ENCODE data around the gene ARHGAP24.

The ARHGAP24 gene

DNA sequence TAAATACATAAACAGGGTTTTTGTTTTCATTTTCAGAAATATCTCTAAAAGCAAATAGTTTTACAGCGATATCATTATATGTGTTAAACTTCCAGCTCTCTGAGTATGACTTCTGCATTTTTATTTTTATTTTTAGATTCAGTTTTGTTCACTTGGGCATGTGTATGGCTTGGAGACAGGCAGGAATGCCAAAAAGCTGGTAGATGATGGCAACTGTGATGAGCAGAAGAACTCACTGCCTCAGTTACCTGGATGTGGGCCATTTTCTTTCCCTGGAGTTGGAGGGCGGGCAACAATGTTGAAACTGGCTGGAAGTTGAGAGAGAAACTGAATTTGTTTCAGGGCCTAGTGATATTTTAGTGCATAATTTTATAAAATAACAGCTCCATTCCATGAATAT lies 266.4 kb downstream of the ARHGAP24 start:
- no peak for DNase-seq (ENCODE audit: low read depth)

DNA sequence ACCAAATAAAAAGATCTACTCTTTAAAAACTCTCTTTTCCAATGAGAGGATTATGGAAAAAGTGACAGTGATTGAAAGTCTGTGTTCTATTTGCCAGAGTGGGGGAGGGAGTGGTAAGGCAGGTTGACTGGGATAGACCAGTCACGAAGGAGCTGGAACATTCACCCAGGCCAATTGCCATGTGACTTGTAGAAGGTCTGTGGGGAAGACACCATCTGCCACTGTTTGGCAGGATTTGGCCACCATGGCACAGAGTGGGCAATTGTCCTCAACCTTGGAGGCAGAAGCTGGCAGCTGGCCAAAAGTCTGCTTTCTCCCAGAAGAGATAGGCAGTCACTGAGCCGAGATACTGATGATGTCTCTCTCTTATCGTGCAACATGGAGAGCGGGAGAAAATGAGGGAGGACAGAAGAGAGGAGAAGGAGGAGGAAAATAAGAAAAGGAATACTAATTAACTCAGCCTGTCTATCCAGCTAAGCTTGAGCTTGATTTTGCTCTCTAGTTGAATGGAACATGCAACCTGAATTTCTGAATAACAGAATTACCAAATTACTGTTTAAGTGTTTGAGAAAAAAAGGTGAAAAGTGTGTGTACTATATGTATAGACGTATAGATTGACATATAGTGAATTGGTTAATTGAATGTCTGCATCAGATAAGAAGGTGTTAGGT lies 267.1 kb downstream of the ARHGAP24 start:
- no peak for DNase-seq (ENCODE audit: low read depth)

DNA sequence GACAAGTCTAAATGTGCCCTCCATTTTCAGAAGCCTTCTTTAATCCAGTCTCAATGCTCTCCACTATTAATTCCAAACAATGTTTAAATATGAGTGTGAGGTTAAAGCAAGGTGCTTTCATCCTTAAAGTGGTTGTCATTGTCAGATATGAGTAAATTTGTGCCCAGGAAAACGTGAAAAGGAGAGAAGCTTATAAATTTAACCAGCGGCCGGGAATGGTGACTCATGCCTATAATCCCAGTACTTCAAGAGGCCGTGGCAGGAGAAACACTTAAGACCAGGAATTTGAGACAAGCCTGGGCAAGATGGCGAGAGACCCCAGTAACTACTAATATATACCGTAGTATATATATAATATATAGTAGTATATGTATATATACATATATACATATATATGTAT lies 270.0 kb downstream of the ARHGAP24 start:
- DNase-seq (ENCODE audit: low read depth) = no peak

DNA sequence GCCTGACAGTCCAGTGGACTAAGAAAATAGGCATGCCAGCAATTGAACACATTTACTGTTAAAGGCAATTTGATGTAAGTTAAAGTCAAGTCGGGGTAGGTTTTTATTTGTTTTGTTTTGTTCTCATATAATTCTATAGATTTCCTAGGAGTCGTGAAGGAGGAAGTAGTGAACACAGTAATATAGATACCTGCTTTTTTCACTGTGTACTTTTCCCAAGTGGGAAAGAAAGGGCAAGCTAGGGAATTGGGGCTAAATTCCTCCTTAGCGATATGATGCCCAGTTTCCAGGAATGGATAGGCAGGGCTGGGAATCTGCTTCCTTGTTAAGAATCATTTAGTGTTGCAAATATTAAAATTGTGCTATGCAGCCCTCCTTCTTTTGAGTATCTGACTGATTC lies 271.0 kb downstream of the ARHGAP24 start:
- no peak for DNase-seq (ENCODE audit: low read depth)

DNA sequence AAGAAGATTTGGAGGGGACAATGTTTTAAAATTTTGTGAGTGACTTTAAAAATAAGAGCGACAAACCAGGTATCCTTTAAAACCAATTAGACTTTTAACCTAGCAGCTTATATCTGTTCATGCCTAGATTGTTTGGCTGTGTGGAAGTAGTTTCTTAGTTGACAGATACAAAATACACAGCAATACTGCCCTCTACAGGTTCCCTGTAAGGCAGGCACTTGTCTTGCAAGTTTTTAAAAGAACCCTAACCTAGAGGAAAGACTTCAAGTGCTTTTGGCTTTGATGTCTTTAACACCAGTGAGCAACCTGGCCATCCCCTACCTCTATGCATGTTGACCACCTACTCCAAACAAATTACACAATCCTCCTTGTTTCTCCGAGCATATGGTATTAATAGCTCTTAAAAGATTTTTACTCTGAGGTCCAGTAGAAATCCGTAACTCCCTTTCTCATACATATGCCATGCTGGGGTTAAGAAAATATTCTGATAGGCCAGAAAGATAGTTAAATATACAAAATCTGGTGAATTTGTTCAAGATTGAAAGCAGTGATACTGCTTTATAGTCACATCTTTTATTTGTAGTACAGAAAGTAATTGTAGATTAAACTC lies 273.0 kb downstream of the ARHGAP24 start:
- no peak for DNase-seq (ENCODE audit: low read depth)

DNA sequence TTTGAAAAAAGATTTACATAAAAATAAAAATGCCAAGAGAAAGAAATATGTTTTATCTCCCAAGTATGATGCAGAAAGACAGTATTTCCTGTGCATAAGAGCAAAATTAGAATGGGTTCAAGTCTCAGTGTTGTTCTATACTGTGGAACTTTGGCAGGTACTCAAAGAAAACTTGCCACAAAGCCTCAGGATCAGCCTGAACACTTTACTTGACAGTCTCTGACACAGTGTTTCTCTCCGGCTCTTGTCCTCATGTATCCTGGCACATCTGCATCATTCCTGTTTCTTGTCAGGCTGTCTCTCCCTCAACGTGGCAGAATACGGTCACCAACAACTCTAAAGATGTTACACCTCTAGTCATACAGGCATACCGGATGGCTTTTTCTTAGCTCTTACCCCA lies 273.7 kb downstream of the ARHGAP24 start:
- DNase-seq (ENCODE audit: low read depth) = no peak

DNA sequence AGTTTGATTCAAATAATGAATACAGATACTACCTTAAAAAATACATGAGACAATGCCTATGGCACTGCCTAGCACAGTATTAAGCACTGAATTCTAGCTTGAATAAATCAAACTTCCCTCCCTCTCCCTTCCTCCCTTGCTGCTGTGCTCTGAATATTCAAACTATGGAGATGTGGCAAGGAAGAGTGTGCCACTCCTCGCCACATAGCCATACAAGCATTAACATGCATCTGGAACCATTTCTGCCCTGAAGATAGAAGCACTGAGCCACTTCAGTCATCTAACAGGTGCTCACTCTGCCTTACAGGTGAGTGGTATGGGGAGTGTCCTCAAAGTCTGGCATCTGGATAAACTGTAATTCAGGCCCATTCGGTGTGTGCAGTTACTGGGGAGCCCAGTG lies 276.9 kb downstream of the ARHGAP24 start:
- no peak for DNase-seq (ENCODE audit: low read depth)

DNA sequence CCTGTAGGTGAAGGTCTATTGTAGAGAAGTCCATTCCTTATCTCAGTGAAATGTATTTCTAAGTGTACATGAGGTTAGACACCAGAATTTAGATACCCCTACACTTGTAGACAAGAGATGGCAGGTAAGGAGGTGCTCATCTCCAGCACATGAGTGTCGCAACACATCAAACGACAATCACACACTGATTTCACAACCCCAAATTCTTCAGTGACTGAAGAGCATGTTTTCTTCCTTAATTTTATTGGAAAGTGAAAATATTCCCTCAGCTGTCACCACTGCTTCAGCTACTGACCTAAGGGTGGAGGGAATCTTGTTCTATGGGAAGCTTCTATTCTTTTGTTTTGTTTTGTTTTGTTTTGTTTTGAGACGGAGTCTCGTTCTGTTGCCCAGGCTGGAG lies 280.3 kb downstream of the ARHGAP24 start:
- DNase-seq (ENCODE audit: low read depth) = no peak

DNA sequence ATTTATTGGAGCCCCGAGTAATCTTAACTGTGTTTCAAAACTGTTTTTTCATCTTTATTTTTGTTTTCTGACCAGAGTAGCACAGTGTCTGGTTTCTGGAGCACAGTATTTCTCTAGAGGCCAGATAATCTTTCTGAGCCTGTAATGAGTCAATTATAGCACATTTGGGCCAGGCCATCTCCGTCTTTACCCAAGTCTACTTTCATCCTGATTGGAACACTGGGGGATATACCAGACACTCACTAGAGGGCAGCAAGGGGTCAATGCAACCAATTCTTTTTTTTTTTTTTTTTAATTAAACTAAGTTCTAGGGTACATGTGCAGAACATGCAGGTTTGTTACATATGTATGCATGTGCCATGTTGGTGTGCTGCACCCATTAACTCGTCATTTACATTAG lies 282.0 kb downstream of the ARHGAP24 start:
- no peak for DNase-seq (ENCODE audit: low read depth)

DNA sequence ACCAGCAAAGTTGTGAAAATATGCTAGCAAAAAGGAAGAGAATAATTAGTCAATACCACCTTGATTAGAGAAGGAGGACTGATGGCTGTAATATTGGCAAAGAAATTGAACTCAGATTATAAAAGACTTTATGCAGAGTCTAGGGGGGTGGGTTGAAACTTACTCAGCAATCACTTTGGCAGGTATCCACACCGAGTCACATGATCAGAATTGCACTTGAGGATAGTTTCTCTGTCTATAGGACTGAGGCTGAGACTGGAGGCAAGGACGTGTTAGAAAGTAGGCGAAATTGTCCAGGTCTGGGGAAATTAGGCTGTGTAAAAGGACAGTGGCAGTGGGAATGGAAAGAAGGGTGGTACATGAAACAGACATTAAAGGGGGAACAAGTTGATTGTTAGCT lies 284.4 kb downstream of the ARHGAP24 start:
- DNase-seq (ENCODE audit: low read depth) = no peak

DNA sequence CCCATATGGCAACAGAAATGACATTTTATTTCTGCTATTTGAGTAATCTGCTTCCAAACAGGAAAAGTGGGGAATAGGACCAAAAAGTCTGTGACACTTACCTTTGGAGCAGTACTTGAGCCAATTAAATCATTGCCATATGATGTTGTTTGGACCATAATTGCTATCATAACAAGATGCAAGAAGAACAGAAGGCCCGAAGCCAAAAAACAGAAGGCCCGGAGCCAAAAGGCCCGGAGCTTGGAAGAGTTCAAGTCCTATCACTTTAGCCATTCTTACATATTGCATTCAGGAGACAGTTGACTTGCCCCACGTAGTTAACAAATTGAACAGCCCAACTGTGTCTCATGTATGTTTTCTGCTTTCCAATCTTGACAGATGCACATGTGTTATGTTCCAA lies 285.6 kb downstream of the ARHGAP24 start:
- no peak for DNase-seq (ENCODE audit: low read depth)

DNA sequence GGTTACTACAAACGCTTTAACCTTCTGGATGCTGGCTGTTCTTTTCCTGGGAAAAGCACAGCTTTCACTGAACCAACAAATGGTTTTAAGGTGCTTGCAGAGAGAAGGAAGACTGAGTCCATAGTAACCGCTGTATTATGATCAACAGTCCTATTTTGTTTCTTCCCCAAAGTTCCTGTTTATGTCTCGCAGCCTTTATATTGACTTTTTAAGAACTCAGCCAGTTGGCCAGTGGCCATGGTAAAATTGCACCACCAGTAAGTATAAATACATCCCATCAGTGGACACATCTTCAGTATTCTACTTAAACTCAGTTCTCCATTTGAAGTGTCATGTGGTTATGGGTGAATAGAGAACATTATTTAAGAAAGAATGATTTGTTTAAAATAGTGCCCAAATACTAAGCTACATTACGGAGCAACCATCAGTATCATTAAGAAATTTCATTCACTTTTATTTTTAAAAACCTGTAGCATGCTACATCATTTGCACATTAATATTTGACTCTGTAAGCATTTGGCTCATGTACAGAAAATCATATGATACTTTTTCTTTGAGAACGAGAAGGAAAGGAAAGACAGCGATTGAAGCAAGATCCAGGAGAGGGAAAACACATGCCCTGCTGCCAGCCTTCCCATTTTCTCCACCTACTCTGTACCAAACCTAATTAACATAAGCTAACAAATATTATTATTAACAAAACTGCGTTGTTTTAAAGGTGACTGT lies 287.0 kb downstream of the ARHGAP24 start:
- DNase-seq (ENCODE audit: low read depth) = no peak

DNA sequence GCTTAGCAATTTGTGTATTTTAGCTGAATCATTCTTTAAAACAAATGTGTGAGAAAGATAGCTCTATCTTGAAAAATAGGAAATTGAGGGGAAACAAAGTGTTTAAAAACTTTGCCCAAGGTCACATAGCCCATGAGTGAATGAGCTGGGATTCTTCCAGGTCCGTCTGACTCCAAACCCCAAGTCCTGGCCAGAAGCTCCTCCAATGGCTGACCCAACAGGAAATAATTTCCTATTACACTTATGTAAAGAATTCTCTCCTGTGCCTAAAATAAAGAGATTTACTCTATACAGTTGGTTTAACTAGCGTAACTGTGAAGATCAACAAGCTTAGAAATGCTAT lies 287.6 kb downstream of the ARHGAP24 start:
- DNase-seq (ENCODE audit: low read depth) = no peak

DNA sequence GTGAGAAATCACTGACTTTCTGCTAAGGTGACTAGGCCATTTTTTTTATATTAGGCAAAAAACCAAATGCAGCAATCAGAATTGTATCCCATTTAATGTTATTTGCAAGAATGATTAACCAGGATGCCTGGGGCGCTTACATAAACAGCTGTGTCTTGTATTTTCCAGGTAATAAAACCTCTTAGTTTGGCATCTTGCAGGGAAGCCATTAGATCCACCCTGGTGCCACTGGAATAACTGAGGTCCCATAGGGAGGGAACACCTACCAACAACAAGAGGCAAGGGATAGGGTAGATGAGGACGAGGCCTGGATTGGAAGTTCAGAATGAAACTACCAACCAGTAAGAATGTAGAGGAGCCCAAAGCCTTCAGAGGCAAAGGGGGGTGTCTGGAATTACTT lies 288.3 kb downstream of the ARHGAP24 start:
- no peak for DNase-seq (ENCODE audit: low read depth)

DNA sequence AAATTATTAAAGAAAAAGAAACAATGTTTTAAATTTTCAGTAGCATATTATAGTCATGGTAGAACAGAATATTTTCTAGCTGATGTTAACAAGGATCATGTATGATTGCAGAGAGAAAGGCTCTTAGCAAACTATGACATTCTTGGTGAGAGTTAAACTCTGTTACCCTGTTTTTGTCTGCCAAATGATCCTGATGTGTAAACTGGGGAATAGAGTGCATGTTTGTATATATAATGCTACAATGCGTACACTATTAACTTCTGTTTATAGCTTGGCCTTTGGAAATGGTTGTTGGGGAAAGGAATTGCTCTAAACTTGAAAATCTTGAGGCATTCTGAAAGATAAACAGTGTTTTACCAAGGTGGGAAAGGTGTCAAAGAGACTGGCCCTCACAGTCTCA lies 292.7 kb downstream of the ARHGAP24 start:
- no peak for DNase-seq (ENCODE audit: low read depth)

DNA sequence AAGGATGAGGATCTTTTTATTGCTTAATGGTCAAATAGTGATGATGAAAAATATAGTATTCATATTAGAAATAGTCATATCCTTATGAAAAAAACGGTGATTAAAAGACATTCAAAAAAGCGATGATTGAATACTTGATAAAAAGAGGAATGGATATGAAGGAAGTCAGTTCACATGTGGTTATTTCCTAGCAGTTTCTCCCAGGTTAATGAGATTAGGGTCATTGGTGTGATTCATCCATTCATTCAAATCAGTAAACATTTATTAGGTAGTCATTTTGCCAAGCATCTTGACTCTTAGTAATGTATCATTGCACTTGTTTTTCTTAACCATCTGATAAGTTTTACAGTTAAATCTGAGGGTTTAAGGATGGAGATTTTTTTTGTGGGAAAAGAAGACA lies 294.1 kb downstream of the ARHGAP24 start:
- no peak for DNase-seq (ENCODE audit: low read depth)

DNA sequence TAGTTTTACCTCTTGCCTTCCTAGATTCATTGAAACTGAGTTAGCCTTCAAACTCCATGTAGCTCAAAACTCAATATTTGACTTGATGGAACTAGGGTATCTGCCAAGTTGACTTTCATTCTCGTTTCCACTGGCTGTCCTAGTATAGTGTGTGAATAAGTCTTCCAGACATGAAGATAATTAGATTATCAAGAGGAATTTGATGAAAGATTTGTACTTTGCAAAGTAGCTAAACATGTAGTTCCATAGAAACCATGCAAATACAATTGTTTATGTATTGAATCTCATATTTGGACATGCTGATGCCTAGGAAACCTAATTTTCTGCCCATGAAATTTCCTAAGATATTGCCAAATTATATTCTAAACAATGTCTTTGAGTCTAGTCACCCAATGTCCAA lies 297.5 kb downstream of the ARHGAP24 start:
- no peak for DNase-seq (ENCODE audit: low read depth)

DNA sequence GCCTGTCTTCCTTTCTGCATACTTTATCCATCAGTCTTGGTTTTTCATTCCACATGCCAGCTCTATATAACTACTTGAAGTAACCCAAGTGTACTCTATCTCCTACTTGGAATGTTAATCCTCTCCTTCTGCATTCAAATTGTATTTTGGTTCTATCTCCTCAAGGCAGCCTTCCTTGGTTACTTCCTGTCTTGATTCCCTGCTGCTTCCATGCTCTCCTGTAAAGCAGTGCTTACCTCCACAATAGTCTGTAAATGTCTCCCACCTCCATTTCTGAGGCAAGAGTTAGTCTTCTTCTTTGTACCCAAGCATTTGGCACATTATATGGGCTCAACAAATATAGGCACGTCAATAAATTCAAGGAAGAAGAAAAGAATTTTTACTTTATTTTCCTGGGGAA lies 298.4 kb downstream of the ARHGAP24 start:
- no peak for DNase-seq (ENCODE audit: low read depth)

DNA sequence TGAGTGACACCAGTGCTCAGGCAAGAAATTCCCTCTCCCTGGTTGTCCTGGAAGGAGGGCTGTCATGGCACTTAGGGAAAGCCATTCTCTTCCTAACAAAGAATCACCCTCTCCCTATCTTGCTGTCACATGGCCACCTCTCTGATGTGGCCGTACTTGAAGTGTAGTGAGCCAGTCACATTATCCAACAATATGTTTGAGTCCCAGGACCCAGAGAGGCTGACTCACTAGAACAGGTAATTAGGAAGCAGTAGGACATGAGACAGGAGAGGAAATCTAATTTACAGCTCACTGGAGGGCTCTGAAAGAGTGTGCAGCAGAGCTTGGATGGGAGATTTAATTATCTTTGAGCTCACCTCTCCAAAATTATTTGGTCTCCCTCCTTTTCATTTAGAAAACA lies 299.1 kb downstream of the ARHGAP24 start:
- no peak for DNase-seq (ENCODE audit: low read depth)

DNA sequence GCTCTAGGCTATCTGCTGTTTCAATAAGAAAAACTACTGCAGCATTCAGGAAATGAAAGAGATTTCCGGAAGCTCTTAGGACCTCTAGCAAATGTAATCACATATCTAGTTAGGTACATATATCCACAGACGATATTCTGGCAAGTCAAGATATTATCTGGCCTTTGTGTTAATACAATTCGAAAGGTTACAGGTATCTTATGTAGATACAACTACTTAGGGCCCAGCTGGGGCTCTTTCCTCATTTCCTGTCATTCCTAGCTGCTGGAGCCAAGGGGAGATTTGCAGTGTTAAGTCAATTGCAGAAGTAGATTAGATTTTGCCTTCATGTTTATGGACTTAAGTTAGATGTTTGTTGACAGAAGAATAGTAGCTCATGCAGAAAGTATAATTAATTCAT lies 299.5 kb downstream of the ARHGAP24 start:
- no peak for DNase-seq (ENCODE audit: low read depth)

DNA sequence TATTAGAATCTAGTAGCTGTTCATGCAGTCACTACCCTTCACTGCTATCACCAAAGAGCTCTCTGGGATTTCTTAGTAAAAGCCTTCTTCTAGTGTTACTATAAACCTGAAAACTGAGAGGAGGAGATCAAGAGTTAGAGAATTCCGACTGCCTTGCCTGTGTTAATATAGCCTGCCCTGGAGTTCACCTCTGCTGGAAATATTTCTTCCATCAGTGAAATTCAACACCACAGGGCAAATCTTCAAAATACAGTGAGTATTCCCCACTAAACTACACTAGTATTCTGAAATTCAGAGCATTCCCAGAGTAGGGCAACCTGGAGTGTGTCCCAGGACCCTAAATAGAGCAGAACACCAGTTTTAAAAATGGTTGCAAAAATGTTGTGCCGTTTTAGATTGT lies 301.1 kb downstream of the ARHGAP24 start:
- DNase-seq (ENCODE audit: low read depth) = no peak

DNA sequence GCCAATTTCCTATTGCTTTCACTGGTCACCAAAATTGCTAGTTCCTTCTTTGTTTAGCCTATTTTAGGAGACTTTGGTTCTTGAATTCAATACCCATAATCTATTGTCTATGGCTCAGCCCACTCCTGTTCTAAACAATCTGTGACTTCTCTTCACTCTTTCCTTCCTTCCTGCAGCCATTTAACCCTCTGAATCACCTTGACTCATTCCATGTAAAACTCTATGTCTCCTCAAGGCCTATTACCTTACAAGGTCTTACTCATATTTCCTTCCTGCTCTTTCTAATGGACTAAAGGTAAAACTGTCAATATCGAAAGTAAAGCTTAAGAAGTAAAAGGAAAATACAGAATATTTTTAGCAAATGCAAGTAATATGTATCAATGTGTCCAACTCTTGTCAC lies 301.6 kb downstream of the ARHGAP24 start:
- no peak for DNase-seq (ENCODE audit: low read depth)

DNA sequence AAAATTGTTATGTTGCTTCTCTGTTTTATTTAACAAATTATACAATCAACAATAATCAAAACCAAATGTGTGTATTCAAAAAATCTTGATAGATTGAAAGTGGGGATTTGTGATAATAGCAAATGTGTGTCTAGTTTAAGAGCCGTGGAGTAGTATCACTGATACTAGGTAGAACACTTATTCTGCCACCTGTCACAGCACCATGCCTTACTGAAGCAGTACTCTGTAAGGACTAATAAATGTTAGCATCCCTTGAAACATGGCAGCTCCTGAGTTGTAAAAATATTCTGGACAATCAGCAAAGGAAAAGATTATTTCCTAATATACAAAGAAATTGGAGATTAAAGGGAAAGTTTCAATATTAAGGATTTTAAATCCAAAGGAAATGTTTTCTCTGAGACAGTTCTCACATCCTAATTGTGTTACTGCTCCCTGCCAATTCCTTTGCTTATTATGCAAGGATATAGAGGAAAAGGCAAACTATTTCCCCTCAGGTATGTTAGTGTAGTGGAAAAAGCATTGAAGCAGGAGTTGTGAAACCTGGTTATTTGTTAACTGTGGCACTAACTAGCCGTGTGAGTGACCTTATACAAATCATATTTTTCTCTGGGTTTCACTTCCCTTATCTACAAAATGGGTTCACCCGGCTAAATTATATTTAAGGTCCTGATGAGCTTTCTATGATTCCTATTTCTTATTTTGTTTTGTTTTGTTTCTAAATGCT lies 303.1 kb downstream of the ARHGAP24 start:
- DNase-seq (ENCODE audit: low read depth) = no peak

Measured in stimulated activated CD8-positive, alpha-beta memory T cell treated with anti-CD3 and anti-CD28 coated beads, Interleukin-7, amount 100 ng/mL, for 24 hours (primary cell).